Keratinocyte (primary cell): ENCODE data around the gene VWA5B2. TPM values are rescaled to one million over a fixed set of nuclear protein-coding genes. Genes with fewer than 3 reads are reported as not detected.

Experiments
- DNase-seq: peaks from one replicate; pipeline ENCODE4 v3.0.0-alpha.2; 2011; ENCODE audit warnings: low read depth, missing footprints, low spot score
- FAIRE-seq: peaks from 2 replicates; lab custom pipeline; 2011; peaks lifted over from hg19 to GRCh38; lab: Jason Lieb, UNC
- H2AFZ ChIP-seq: 2 replicates; pipeline ENCODE4 v1.6.0; 2012; ENCODE audit warnings: low read length, control low read depth, inconsistent platforms; ENCODE audit not compliant: control insufficient read depth
- H3K27ac ChIP-seq: 2 replicates; pipeline ENCODE4 v1.5.1; 2011; ENCODE audit warnings: low read length; ENCODE audit not compliant: control insufficient read depth, insufficient read depth
- H3K27me3 ChIP-seq: 3 replicates; pipeline ENCODE4 v1.6.0; 2011; ENCODE audit warnings: low read length; ENCODE audit not compliant: control insufficient read depth, insufficient read depth; ENCODE audit errors: extremely low read depth
- H3K36me3 ChIP-seq, 2 experiments: 2 replicates in 1 of 2; 3 replicates in 1 of 2; pipeline ENCODE4 v1.5.1; 2011; ENCODE audit warnings: low read length in 2 of 2, mild to moderate bottlenecking in 1 of 2; ENCODE audit not compliant: control insufficient read depth in 2 of 2, insufficient read depth in 2 of 2; ENCODE audit errors: extremely low read depth in 1 of 2
- H3K4me1 ChIP-seq: 3 replicates; pipeline ENCODE4 v1.5.1; 2011; ENCODE audit warnings: low read length; ENCODE audit not compliant: control insufficient read depth, insufficient read depth; ENCODE audit errors: extremely low read depth
- H3K4me2 ChIP-seq: 3 replicates; pipeline ENCODE4 v1.6.0; 2011; ENCODE audit warnings: low read depth, low read length; ENCODE audit not compliant: control insufficient read depth, insufficient read depth; ENCODE audit errors: extremely low read depth
- H3K4me3 ChIP-seq, 3 experiments: fragments of 200-600 bp in 1 of 3; sonication (generic) in 1 of 3; 2 replicates in 2 of 3; 3 replicates in 1 of 3; pipeline ENCODE4 v1.5.1; 2011 to 2016; ENCODE audit warnings: low read length in 3 of 3, mild to moderate bottlenecking in 3 of 3, control low read depth in 2 of 3, inconsistent platforms in 1 of 3, low read depth in 1 of 3, mixed read lengths in 1 of 3, mixed run types in 1 of 3, moderate library complexity in 1 of 3; ENCODE audit not compliant: control insufficient read depth in 2 of 3, insufficient read depth in 2 of 3; ENCODE audit errors: extremely low read depth in 1 of 3
- H3K79me2 ChIP-seq: 2 replicates; pipeline ENCODE4 v1.6.0; 2012; ENCODE audit warnings: low read length; ENCODE audit not compliant: control insufficient read depth, insufficient read depth
- H3K9ac ChIP-seq: 3 replicates; pipeline ENCODE4 v1.6.0; 2011; ENCODE audit warnings: low read length; ENCODE audit not compliant: control insufficient read depth, insufficient read depth; ENCODE audit errors: extremely low read depth
- H3K9me1 ChIP-seq: 3 replicates; pipeline ENCODE4 v1.6.0; 2011; ENCODE audit warnings: low read length; ENCODE audit not compliant: control insufficient read depth, insufficient read depth; ENCODE audit errors: extremely low read depth
- H3K9me3 ChIP-seq: 2 replicates; pipeline ENCODE4 v1.5.1; 2012; ENCODE audit warnings: low read depth, low read length; ENCODE audit not compliant: control insufficient read depth
- H4K20me1 ChIP-seq: 3 replicates; pipeline ENCODE4 v1.6.0; 2011; ENCODE audit warnings: low read length; ENCODE audit not compliant: control insufficient read depth, insufficient read depth; ENCODE audit errors: extremely low read depth
- EZH2 ChIP-seq: IDR thresholded peaks from one replicate; pipeline ENCODE4 v1.6.1; 2012; ENCODE audit warnings: inconsistent platforms, mild to moderate bottlenecking, low read length, moderate library complexity
- dilution Hi-C: fragments of 300-500 bp; cut with MboI; formaldehyde crosslinking; loops from one replicate; pipeline ENCODE4 v1.7.0; 2020; ENCODE audit warnings: low sequenced_read_pairs; ENCODE audit not compliant: extremely low pct_ligation_motif_present
- polyA plus RNA-seq, 5 experiments: library from polyadenylated mRNA; depleted of rRNA in 3 of 5; stranded (reverse) in 3 of 5; stranded (forward) in 1 of 5; unstranded in 1 of 5; fragments of >200 nt; gene quantifications; 1 replicate in 1 of 5; 2 replicates in 3 of 5; 3 replicates in 1 of 5; pipeline versions ENCODE4 v1.2.1 to v1.2.3, GENCODE V29; 2011 to 2012; ENCODE audit warnings: missing spikeins in 2 of 5, low read depth in 1 of 5, low replicate concordance in 1 of 5
- TF ChIP-seq, protein P1 (sequence below), 3 experiments: IDR thresholded peaks in 1 of 3; conservative IDR thresholded peaks in 1 of 3; optimal IDR thresholded peaks in 1 of 3; 2 replicates in 2 of 3; 3 replicates in 1 of 3; pipeline versions ENCODE3 to v1.5.1; 2011; ENCODE audit warnings: low read length in 3 of 3, mild to moderate bottlenecking in 3 of 3, moderate library complexity in 2 of 3, control low read depth in 1 of 3, inconsistent platforms in 1 of 3; ENCODE audit not compliant: insufficient read depth in 2 of 3; ENCODE audit errors: extremely low read depth in 1 of 3

The VWA5B2 gene
- polyA plus RNA-seq, 1 donor (not counting 4 experiments of a cell fraction or from before 2014, with no cell fraction given) = not detected

DNA sequence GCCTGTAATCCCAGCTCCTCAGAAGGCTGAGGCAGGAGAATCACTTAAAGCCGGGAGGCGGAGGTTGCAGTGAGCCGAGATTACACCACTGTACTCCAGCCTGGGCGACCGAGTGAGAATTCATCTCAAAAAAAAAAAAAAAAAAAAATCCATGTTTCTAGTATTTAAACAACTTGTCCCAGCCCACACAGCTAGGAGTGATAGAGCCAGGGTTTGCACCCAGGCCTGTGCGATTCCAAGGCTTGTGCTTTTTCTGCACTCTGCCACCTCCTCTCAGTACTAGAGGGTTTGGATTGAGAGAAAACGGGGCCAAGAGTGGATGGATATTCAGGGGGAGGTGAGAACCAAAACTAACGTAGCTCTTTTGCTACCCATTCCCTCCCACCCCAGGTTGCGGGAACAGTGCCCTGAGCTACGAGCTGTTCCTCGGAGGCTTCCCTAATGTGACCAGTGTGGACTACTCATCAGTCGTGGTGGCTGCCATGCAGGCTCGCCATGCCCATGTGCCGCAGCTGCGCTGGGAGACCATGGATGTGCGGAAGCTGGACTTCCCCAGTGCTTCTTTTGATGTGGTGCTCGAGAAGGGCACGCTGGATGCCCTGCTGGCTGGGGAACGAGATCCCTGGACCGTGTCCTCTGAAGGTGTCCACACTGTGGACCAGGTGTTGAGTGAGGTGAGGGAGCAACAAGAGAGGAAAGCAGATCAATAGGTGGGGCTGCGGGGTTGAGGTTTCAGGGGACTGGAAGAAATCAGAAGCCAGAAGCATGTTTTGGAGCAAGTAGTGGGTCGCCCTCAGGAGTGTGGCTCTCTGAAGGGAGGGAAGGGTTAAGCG, 27.9 kb downstream of the VWA5B2 start:
- no peak overlapping the region for H3K27ac ChIP-seq
- H3K9me3 ChIP-seq = no peaks in the 10 kb centered on the region
- no peaks in the 10 kb centered on the region for H3K9me1 ChIP-seq
- no peak for TF ChIP-seq EZH2
- TF ChIP-seq, protein P1, sequence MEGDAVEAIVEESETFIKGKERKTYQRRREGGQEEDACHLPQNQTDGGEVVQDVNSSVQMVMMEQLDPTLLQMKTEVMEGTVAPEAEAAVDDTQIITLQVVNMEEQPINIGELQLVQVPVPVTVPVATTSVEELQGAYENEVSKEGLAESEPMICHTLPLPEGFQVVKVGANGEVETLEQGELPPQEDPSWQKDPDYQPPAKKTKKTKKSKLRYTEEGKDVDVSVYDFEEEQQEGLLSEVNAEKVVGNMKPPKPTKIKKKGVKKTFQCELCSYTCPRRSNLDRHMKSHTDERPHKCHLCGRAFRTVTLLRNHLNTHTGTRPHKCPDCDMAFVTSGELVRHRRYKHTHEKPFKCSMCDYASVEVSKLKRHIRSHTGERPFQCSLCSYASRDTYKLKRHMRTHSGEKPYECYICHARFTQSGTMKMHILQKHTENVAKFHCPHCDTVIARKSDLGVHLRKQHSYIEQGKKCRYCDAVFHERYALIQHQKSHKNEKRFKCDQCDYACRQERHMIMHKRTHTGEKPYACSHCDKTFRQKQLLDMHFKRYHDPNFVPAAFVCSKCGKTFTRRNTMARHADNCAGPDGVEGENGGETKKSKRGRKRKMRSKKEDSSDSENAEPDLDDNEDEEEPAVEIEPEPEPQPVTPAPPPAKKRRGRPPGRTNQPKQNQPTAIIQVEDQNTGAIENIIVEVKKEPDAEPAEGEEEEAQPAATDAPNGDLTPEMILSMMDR (optimal IDR thresholded peaks at IDR 0.05 in 1 of 3, IDR thresholded peaks at IDR 0.05 in 1 of 3, conservative IDR thresholded peaks at IDR 0.05 in 1 of 3; ENCODE audit: extremely low read depth in 1 of 3, insufficient read depth in 2 of 3, low read length in 3 of 3) = no peak
- H2AFZ ChIP-seq = no peak overlapping the region
- no peaks in the 10 kb centered on the region for H3K79me2 ChIP-seq
- no peak overlapping the region for H3K4me3 ChIP-seq
- H3K4me2 ChIP-seq = no peak overlapping the region
- peaks cover 18% of the 10 kb centered on the region for H3K4me1 ChIP-seq
- H3K27me3 ChIP-seq = peaks cover 17% of the 10 kb centered on the region
- FAIRE-seq (no peak), DNase-seq (no peak)
- H4K20me1 ChIP-seq = no peaks in the 10 kb centered on the region
- H3K36me3 ChIP-seq = peaks cover 4 to 6% of the 10 kb centered on the region in 2 experiments
- no peak overlapping the region for H3K9ac ChIP-seq
- dilution Hi-C loops = no loop called here

DNA sequence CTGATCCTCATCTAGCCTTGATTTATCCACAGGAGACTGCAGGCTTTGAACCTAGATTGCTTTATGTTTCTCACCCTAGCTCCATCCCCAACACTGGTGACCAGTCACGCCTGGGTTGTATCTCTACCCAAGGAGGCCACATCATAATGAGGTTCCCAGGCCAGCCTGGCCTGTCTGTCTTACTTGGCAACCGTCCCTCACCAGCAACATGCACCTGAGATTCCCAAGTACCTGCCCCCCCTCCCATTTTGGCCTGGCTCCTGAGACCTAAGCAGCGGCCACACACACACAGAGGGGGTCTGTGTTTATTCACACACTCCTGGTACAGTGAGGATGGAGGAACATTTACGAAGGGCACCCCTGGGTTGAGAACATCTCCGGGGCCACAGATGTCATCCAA, 29.5 kb downstream of the VWA5B2 start:
- DNase-seq (no peak), FAIRE-seq (no peak)
- TF ChIP-seq EZH2 = no peak
- TF ChIP-seq, protein P1 (optimal IDR thresholded peaks at IDR 0.05 in 1 of 3, IDR thresholded peaks at IDR 0.05 in 1 of 3, conservative IDR thresholded peaks at IDR 0.05 in 1 of 3; ENCODE audit: extremely low read depth in 1 of 3, insufficient read depth in 2 of 3, low read length in 3 of 3) = no peak
- no peaks in the 10 kb centered on the region for H3K9me1 ChIP-seq
- peaks cover 22% of the 10 kb centered on the region for H3K27me3 ChIP-seq
- H3K9me3 ChIP-seq = no peaks in the 10 kb centered on the region
- H3K9ac ChIP-seq = no peak overlapping the region
- H3K79me2 ChIP-seq = no peaks in the 10 kb centered on the region
- dilution Hi-C loops = no loop called here
- H3K36me3 ChIP-seq = peaks cover 4 to 6% of the 10 kb centered on the region in 2 experiments
- no peak overlapping the region for H3K27ac ChIP-seq
- no peak overlapping the region for H2AFZ ChIP-seq
- H3K4me3 ChIP-seq = no peak overlapping the region
- no peak overlapping the region for H3K4me2 ChIP-seq
- H3K4me1 ChIP-seq = peaks cover 19% of the 10 kb centered on the region
- no peaks in the 10 kb centered on the region for H4K20me1 ChIP-seq
